Left hindlimb (tissue), 1 donor: Measurements from ENCODE around the gene CDC37L1.
"Not testable (repeated sequence)": the region's sequence is repeated elsewhere in the genome, so short reads cannot be mapped to it uniquely, and the experiment has no call there.

Experiments used
- DNase-seq: peaks from one replicate; pipeline ENCODE4 v3.0.0-alpha.2; 2018

The CDC37L1 gene

DNA sequence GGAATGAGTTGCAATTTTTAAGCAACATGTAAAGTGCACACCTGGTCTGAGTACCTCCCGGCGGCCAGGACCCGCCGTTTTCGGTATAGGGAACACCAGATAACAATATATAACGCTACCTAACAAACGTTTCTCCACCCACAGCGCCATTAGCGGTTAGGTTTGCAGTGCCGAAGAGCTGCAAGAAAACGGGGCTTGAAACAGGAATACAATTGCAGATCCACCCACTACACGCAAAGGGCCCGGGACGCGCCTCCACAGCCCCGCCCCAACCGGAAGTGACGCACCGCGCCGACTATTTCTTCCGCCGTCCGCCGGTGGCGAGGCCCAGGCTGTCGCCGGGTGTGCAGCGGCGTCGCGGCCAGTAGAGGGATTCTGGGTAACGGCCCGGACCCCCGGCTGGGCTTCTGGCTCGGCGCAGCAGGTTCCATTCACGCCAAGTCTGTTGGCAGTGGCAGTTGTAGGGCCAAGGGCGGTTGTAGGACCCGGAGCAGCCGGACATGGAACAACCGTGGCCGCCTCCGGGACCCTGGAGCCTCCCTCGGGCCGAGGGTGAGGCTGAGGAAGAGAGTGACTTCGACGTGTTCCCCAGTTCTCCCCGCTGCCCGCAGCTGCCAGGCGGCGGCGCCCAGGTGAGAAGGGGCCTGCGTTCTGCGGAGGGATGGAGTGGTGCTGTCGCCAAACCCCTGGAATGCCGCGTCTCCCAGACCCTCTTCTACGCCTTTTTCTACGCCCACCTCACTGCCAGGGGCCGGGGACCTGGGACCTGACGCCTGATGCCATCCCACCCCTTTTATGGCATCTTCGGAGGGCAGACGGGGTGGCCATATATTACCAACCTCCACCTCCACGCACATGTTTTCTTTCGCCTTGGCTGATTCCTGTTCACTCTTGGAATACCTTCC lies at the start of gene CDC37L1:
Gene CDC37L1 (plus strand): TSS at position 302 of the 905 bp plus-strand sequence. CDS start 199 bp downstream, at position 501.
- peak; percentile 99 for DNase-seq

DNA sequence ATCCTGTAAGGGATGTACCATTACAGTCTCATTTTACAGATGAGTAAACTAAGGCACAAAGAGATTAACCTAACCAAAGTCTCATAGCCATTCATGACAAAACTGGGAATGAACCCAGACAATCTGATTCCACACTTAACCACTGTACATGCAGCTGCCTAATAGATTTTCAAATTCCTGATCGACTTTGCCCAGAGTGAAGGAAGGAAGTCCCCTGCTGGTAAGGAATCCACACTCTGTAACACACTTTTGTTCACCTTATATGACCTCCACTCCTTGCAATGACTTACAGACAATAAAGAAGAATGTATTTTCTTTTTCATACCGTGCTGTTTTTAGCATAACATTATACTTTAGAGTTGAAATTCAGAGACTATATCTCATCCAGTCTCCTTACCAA lies 48.5 kb upstream of the CDC37L1 start:
- no peak for DNase-seq

DNA sequence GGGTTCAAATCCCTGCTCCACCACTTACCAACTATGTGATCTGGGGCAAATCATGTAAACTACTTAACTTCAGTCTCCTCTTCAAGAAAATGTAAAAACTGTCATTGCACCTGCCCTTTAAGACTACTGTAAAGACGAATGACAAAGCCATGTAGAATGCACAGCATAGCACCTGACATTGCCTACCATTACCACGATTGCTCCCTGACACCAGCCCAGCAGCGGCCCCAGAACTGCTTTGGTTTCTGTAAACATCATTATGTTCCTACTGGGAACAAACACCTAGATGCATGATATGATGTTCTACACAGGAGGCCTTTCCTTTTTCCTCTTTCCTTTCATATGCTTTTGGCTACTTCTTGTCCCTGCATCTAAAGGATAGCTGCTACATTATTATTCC lies 40.4 kb upstream of the CDC37L1 start:
- no peak for DNase-seq

DNA sequence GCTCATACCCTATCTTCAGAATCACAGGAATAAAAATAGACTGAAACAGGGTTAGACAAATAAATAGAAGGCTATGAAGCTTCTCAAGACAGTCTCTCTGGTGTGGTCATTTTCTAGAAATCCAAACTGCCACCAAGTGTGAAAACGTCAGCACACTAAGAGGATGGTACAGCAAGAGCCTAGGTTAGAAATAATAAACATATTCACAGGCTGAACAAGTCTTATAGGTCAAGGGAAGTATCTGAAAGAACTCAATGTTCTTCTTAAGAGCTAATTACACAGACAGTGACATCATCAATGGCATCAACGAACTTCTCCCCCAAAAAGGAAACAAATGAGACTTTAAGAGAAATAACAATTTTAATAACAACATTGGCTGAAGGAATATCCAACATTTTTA lies 39.9 kb upstream of the CDC37L1 start:
- no peak for DNase-seq

DNA sequence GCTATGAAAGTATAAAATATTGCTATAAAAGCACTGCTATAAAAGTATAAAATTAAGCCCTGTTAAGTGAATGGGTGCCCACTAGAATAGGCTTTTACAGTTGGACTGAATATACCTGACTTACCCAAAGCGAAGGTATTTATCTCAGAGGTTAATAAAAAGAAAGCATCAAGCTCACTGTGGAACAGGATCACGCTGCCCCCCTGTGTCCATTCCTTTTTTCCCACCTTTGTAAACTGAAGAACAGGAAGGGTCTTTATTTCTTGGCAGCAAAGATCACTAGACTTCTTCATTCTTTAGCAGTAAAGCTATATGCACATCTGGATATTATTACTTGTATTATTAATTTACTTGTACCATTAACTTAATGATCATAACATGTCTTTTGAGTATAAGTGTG lies 39.3 kb upstream of the CDC37L1 start:
- DNase-seq: no peak

DNA sequence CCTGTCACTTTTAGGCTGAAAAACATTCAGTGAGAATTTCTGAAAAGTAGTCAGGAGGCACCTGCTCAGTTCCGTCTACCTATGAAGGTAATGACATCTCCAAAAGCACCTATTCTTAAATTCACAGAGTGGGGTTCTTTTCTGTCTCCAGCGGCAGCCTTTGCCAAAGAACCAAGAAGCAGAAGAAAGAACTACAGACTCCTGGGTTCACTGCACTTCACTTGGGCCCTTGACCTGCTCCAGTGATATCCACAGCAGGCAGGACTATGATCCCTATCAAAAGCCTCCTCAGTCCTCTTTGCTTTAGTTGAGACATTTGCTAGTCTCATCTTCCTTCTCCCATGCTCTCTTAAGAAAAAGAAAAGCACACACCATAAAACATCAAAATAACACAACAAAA lies 37.0 kb upstream of the CDC37L1 start:
- DNase-seq: no peak

DNA sequence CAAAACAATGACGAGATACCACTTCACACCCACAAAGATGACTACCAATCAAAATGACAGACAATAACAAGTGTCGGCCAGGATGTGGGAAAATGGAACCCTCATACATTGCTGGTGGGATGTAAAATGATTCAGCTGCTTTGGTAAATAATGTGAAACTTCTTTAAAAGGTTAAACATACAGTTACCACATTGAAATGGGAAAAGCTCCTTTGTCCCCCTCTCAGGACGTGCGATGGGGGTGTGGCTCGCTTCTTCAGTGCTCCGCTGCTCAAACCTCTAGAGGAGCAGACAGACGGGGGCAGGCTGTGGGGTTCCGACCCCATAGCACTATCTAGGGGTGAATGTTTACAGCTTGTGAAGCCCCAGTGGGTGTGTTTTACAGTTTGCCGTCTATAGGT lies 25.3 kb upstream of the CDC37L1 start:
- DNase-seq: no peak

DNA sequence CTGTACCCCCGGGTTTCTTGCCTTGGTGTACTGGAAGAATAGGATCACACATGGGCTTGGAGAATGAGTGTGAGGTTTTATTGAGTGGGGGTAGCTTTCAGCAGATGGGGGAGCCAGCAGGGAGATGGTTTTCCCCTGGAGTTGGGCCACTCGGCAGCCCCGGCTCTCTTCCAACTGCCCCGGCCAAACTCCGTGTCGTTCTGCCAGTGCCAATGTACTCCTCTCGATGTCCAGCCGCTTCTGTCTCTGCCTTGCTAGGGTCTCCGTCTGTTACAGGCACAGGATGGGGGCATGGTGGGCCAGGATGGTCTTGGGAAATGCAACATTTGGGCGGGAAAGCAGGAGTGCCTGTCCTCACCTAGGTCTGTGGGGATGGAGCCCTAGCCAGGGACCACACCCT lies 24.8 kb upstream of the CDC37L1 start:
- no peak for DNase-seq

DNA sequence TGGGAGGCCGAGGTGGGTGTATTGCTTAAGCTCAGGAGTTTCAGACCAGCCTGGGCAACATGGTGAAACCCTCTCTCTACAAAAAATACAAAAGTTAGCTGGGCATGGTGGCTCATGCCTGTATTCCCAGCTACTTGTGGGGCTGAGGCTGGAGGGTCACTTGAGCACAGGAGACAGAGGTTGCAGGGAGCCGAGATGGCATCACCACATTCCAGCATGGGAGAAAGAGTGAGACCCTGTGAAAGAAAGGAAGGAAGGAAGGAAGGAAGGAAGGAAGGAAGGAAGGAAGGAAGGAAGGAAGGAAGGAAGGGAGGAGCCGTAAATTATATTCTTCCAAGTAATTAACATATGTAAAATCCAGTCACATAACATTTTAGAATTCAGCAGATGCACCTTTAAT lies 23.2 kb upstream of the CDC37L1 start:
- not testable (repeated sequence) for DNase-seq

DNA sequence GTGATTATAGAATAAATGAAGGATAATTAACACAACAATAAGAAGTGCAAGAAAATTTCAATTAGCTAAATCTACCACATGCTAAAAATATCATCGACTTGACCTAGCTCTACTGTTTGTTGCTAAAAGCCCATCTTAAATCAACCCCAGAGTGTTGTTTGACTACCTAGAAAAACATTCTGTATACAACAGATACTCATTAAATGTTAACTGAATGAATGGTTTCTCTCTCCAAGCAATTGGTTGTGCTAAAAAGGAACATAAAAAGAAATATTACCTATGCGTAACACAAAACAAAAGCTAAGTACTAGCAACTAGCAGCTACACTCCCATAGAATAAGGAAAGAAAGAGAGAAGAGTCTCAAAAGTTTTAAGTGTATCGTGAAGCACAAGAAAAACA lies 22.7 kb upstream of the CDC37L1 start:
- DNase-seq: no peak

DNA sequence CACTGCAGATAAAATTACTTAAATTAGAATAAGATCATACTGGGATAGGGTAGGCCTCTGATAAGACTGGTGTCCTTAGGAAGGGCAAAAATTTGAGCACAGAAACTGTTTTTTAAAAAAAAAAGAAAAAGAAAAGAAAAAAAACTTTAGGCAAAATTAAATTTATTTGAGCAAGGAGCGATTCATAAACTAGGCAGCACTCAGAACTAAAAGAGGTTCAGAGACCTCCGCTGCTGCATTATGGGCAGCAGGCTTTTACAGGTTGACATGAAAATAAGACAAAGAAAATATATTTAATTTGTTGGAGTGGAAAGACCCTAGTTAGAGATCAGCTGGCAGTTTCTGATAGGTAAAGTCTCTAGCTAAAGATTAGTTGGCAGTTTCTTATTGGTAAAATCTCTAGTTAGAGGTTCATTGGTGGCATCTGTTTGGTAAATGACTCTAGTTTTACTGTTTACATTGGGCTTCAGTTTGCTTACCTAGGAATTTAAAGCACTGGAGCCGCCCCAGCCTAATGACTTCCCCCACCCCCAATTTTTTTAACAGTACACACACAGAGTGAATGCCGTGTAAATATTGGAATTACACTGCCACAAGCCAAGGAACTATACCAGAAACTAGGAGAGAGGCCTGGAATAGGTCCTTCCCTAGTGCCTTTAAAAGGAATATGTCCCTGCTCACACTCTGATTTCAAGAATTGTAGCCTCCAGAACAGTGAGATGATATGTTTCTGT lies 21.8 kb upstream of the CDC37L1 start:
- no peak for DNase-seq

DNA sequence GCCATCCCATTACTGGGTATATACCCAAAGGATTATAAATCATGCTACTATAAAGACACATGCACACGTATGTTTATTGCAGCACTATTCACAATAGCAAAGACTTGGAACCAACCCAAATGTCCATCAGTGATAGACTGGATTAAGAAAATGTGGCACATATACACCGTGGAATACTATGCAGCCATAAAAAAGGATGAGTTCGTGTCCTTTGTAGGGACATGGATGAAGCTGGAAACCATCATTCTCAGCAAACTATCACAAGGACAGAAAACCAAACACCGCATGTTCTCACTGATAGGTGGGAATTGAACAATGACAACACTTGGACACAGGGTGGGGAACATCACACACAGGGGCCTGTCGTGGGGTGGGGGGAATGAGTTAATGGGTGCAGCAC lies 18.7 kb upstream of the CDC37L1 start:
- not testable (repeated sequence) for DNase-seq

DNA sequence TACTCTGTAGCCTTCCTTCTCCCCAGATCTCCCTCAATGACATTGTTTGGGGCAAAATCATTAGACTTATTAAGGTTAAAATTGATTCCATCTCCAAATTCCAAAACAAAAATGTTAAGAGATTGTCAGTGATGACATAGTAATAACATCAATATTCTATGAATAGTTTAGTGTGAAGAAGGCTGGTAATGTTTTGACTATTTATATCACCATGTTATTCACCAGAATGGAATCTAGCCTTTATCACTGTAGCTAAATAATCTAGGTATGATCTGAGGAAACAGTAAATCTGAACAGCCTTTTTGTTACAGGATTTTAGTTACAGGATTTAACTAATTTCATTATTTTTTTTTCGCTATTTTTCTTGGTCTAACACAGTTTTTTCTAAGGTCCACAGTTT lies 18.2 kb upstream of the CDC37L1 start:
- DNase-seq: no peak

DNA sequence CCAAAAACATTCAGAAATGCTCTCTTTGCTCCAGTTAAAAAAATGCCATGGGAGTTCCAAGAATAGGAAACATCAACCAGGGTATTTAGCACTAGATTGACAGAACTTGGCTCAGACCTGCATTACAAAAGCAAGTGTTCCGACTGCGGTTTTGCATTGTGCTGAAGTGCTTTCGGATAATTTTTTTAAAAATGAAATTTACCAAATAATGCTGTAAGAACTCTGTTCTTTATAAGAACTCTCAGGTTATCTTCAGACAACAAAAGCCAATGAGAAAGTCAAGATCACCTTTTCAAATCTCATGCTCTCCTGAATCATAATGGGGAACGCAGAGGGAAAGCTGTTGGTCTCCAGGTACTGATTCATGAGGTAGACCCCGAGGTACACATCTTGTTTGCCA lies 17.8 kb upstream of the CDC37L1 start:
- no peak for DNase-seq

DNA sequence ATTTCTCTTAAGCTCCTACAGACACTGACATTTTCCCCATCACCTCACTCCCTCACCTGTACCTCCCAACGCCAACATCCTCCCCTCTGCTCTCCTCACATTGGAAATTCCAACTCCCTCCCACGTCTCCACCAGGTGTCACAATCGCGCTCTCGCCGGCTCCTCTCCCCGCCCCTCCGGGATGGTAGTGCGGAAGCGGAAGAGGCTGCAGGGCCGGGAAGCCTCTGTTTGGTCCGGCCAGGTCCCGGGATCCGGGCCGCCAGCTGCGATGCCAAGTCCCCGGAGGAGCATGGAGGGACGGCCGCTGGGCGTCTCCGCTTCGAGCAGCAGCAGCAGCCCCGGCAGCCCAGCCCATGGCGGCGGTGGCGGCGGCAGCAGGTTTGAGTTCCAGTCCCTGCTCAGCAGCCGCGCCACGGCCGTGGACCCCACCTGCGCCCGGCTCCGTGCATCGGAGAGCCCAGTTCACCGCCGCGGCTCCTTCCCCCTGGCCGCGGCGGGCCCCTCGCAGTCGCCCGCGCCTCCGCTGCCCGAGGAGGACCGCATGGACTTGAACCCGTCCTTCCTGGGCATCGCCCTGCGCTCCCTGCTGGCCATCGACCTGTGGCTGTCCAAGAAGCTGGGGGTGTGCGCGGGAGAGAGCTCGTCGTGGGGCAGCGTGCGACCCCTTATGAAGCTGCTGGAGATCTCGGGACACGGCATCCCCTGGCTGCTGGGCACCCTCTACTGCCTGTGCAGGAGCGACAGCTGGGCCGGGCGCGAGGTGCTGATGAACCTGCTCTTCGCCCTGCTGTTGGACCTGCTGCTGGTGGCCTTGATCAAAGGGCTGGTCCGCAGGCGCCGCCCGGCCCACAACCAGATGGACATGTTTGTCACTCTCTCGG lies 17.0 kb upstream of the CDC37L1 start, which contains the start of gene PLPP6:
Gene PLPP6 (plus strand): TSS at position 187 of the 881 bp plus-strand sequence. CDS start 82 bp downstream, at position 269.
- peak; percentile 89 for DNase-seq

DNA sequence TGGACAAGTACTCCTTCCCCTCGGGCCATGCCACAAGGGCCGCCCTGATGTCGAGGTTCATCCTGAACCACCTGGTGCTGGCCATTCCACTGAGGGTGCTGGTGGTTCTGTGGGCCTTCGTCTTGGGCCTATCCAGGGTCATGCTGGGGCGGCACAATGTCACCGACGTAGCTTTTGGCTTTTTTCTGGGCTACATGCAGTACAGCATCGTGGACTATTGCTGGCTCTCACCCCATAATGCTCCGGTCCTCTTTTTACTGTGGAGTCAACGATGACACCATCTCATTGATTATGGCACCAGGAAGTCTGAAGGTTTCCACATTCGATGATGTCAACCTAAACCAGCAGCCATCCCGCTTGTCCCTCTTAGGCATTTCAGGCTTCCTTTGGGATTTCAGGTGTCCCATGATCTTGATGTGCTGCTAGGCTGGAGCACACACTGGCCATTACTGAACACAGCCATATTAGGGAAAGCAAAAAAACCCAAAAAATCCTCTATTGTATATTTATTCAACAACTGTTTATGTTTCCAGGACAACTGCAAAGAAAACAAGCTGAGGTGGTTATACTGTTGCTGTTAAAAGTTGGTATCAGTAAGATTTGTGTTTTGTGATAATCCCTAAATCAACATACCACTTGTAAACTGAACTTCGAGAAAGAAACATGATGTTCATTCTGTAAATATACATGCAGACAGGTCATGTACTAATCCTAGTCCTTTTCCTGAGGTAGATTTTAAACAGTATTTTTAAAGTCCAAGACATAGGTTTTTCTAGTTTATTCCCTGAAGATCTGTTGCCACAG lies 16.2 kb upstream of the CDC37L1 start:
- DNase-seq: no peak

DNA sequence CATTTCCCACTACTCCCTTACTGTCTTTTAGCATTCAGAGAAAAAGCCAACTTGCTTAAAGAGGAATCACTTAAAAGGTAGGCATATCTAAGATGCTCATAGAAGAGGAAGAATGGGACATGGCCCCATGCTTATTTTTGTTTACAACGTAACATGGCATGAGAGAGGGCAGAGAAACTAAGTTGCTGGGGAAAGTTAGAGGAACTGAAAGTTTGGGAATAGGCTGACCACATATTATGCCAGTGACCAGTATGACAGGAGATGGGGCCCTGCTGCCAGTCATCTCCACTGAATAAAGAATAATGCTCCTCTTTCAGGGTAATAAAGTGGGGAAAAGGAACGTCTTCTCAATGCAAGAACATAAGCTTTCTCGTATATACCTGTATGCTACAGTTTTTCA lies 15.4 kb upstream of the CDC37L1 start:
- no peak for DNase-seq

DNA sequence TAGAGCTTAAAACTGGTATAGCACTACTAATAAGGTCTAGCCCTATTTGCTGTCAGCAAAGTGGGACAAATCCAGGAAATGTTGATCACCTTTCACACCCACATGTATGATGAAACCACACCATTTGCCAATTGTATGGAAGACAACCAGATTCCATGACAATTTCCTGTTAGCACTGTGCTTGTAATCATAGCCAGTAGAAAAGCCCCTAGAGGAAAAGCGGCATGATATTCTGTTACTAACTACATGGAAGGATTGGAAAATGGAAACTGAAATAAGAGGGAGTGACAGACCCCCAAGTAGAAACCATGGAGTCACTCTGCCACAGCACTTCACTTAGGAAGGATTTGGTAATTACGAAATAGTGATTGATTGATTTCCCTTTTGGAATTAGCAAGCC lies 14.0 kb upstream of the CDC37L1 start:
- DNase-seq: no peak

DNA sequence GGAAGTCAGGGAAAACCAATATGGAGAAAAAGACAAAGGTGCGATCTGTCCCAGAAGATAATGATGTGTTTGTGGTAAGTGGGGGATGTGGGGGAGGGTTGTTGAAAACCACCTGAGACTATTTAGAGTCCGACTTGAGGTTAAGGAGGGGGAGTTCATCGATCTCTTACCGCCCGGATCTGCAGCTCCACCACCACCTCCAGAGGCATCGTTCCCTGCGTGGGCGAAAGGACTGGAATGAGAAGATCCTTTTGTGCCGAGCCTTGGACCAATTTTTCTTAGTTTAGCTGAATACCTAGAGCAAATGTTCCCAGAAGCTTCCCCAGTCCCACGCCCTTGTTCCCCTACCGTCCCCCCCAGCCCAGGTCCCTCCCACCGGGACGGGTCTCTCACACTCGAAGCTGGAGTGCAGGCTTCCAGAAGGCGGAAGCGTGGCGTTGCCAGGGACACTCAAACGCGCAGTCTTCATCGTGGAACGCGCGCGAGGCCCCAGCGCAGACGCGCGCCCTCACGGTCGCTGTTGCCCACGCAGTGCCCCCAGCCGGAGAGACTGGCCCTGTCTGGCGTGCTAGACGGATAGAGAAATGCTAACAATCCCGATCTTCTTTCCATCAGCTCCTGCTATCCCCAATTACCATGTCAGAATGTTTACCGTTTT lies 13.2 kb upstream of the CDC37L1 start, which contains the start of gene SPATA6L:
Gene SPATA6L (minus strand): TSS at position 439 of the 658 bp plus-strand sequence. CDS start 230 bp downstream, at position 209.
- peak; percentile 85 for DNase-seq

DNA sequence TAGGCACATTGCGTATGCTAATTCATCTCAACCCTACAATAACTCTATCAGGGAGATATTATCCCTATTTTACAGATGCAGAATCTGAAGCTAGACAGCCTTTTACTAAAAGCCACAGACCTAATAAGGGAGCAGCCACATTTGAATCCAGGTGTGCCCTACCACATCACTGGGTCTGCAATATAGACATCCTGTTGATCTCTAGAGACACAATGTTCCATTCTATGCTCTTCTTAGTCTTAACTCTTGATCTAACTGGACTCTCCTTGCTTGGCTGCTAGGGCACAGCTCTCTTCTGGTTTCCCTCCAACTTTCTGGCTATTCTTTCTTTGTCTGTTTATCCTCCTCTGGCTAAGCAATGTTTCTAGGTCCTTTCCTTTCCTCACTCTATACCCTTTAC lies 11.7 kb upstream of the CDC37L1 start:
- no peak for DNase-seq

DNA sequence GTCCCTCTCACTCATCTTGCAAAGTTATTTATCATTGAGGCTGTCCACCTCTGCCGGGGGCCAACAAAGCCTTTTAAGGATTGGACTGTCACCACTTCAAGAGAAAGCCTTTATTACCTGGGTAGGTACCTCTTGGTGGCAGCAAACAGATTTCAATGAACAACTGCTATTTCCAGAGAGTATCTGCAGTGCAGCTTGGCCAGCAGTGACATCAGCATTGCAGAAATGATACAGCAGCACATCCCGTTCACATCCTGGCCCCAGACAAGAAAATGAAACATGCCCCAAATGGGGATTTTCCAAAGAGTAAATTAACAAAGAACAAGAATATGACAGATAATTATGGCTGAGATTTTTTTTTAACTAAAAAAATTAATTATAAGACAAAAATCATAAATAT lies 10.8 kb upstream of the CDC37L1 start:
- no peak for DNase-seq
